HepG2 (cell line): ENCODE data around the gene ANKRD53.

Source experiments
- ARNT ChIP-seq: fragments of 450-650 bp; IDR thresholded peaks from 2 replicates; pipeline ENCODE4 v1.6.1; 2017
- FOXK1 ChIP-seq: sonication (generic); formaldehyde crosslinking; IDR thresholded peaks from 2 replicates; pipeline ENCODE4 v1.4.0; 2020; ENCODE audit warnings: low read depth, missing genetic modification reagents, borderline replicate concordance
- FOXP1 ChIP-seq, 2 experiments: fragments of 450-650 bp in 1 of 2; IDR thresholded peaks; 2 replicates each; pipeline ENCODE4 v1.6.1; 2017 to 2018; ENCODE audit warnings: antibody characterized with exemption in 1 of 2
- PRPF4 ChIP-seq: fragments of 200-400 bp; formaldehyde crosslinking; IDR thresholded peaks from 2 replicates; pipeline ENCODE4 v1.6.1; 2016; ENCODE audit warnings: low read length, low read depth; ENCODE audit not compliant: poor library complexity, severe bottlenecking
- ZFP37 ChIP-seq: sonication (generic); formaldehyde crosslinking; IDR thresholded peaks from 2 replicates; pipeline ENCODE4 v1.4.0; 2020; ENCODE audit warnings: missing genetic modification reagents, borderline replicate concordance
- TF ChIP-seq, protein P1 (sequence below): sonication (generic); formaldehyde crosslinking; IDR thresholded peaks from 2 replicates; pipeline ENCODE4 v1.5.0; 2020; ENCODE audit warnings: mild to moderate bottlenecking, missing genetic modification reagents, moderate library complexity

DNA sequence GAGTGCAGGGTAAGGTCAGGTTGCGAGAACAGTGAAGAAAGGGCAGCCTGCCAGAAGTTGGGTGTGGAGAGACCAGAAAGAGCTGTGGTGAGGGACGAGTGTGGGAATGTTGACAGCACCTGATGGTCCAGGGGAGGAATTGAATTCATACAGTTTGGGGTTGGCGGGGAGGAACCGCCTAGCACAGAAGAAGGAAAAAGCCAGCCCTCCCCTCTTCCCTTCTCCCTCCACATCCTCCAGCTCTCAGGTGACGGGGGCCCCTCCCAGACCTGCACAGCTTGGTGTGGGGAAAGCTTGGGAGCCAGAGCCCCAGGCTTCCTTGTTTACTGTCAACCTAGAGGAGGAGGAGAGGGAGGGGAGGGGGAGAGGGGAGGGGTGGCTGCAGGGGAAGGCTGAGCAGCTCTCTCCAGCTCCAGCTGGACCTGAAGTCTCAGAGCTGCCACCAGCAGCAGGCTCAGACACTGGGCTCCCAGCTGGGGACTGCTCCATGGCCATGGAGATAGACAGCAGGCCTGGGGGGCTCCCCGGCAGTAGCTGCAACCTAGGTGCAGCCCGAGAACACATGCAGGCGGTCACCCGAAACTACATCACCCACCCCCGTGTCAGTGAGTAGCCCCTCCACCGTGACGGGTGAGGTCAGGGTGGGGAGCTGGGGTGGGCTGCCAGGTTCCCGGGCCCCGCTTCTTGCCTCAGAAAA is 42.8 kb upstream of the ANKRD53 start, which contains the start of gene ATP6V1B1:
- TF ChIP-seq ZFP37 (CRISPR knock-in tag) (no peak), PRPF4 (no peak), ARNT (no peak), FOXP1 (IDR thresholded peaks at IDR 0.05) (no peak), FOXP1 (CRISPR knock-in tag; IDR thresholded peaks at IDR 0.05) (no peak), FOXK1 (no peak)
- TF ChIP-seq, protein P1, sequence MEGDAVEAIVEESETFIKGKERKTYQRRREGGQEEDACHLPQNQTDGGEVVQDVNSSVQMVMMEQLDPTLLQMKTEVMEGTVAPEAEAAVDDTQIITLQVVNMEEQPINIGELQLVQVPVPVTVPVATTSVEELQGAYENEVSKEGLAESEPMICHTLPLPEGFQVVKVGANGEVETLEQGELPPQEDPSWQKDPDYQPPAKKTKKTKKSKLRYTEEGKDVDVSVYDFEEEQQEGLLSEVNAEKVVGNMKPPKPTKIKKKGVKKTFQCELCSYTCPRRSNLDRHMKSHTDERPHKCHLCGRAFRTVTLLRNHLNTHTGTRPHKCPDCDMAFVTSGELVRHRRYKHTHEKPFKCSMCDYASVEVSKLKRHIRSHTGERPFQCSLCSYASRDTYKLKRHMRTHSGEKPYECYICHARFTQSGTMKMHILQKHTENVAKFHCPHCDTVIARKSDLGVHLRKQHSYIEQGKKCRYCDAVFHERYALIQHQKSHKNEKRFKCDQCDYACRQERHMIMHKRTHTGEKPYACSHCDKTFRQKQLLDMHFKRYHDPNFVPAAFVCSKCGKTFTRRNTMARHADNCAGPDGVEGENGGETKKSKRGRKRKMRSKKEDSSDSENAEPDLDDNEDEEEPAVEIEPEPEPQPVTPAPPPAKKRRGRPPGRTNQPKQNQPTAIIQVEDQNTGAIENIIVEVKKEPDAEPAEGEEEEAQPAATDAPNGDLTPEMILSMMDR (CRISPR knock-in tag) = no peak
